Coronary artery (tissue), 2 donors: Measurements from ENCODE around the gene SOX9.

ENCODE experiments used
- DNase-seq: peaks from one replicate; pipeline ENCODE4 v3.0.0-alpha.2; 2017; ENCODE audit warnings: low spot score
- H3K27ac ChIP-seq, 2 donors: fragments of 200-600 bp; sonication (generic); one replicate each; pipeline ENCODE4 v1.5.1; 2016 to 2019
- H3K4me3 ChIP-seq: fragments of 200-600 bp; sonication (generic); 2 replicates; pipeline ENCODE4 v1.5.1; 2016; ENCODE audit warnings: mild to moderate bottlenecking, moderate library complexity
- CTCF ChIP-seq: fragments of 200-600 bp; sonication (generic); IDR thresholded peaks from one replicate; pipeline ENCODE4 v1.5.1; 2019; ENCODE audit warnings: antibody characterized with exemption

The SOX9 gene

GRCh38 chr17:72173499-72174116 lies 52.8 kb downstream of the SOX9 start:
- DNase-seq = no peak
- Histone ChIP-seq H3K27ac (no peak overlapping the region), H3K4me3 (no peak overlapping the region)
- no peak for TF ChIP-seq CTCF

- H3K4me3 ChIP-seq = no peak overlapping the region
- no peak for TF ChIP-seq CTCF
- no peak overlapping the region for H3K27ac ChIP-seq
- DNase-seq = no peak
Measured at GRCh38 chr17:72175263-72175662, 54.4 kb downstream of the SOX9 start.
